GM12872 (cell line): ENCODE results near the gene KCTD16.

Experiments
- TF ChIP-seq, protein P1 (sequence below): IDR thresholded peaks from 3 replicates; pipeline ENCODE4 v1.5.1; 2011; ENCODE audit warnings: low read depth, mild to moderate bottlenecking, low read length, moderate library complexity; ENCODE audit not compliant: insufficient read depth

The KCTD16 gene

GRCh38 chr5:144403058-144403457 is 232.4 kb downstream of the KCTD16 start:
- TF ChIP-seq, protein P1, sequence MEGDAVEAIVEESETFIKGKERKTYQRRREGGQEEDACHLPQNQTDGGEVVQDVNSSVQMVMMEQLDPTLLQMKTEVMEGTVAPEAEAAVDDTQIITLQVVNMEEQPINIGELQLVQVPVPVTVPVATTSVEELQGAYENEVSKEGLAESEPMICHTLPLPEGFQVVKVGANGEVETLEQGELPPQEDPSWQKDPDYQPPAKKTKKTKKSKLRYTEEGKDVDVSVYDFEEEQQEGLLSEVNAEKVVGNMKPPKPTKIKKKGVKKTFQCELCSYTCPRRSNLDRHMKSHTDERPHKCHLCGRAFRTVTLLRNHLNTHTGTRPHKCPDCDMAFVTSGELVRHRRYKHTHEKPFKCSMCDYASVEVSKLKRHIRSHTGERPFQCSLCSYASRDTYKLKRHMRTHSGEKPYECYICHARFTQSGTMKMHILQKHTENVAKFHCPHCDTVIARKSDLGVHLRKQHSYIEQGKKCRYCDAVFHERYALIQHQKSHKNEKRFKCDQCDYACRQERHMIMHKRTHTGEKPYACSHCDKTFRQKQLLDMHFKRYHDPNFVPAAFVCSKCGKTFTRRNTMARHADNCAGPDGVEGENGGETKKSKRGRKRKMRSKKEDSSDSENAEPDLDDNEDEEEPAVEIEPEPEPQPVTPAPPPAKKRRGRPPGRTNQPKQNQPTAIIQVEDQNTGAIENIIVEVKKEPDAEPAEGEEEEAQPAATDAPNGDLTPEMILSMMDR = no peak

DNA sequence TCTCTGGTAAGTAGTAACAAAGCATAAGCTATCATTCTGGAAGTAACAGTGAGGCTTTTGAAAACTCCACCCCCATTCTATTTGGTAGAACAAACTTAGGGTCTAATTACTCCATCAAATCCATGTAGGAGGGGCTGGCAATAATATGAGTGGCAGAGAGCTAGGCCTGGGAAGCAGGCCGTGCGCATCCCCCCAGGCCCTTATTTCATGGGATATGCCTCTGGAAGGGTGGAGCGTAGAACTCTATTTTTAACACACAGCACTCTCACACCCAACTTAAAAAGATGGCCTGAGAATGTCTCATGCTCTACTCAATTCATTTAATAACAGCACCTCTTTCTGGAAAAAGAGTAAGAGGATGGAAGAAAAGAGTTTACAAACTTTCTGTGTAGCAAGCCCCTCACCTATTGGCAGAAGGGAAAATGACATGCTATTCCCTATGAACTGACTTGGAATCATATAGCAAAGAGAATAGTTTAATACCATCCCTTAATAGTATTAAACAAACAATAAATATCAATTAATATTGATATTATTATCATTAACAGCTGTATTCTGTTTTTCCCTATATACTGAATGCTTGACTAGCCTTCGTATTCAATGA is 233.2 kb downstream of the KCTD16 start:
- TF ChIP-seq, protein P1 = no peak

- TF ChIP-seq, protein P1 = no peak
These were observed 234.0 kb downstream of the KCTD16 start for GRCh38 chr5:144404672-144405071.

DNA sequence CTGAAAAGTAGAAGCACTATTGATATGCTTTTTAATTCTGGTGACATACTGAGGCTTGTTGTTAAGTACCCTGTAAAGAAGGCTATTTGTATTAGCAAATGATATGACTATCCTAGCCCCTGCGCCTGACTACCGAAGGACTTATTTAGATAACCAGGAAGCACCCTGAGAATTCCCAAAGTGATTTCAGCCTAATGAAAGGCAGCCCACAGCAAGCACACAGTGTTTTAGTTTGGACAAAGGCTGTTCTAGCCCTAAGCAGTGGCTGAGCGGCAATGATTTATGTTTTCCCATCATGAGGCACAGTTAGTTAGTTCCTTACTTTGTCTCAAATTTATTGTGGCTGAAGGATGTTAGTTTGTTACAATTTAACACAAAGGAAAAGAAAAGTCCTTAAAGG is 235.3 kb downstream of the KCTD16 start:
- TF ChIP-seq, protein P1 = no peak

DNA sequence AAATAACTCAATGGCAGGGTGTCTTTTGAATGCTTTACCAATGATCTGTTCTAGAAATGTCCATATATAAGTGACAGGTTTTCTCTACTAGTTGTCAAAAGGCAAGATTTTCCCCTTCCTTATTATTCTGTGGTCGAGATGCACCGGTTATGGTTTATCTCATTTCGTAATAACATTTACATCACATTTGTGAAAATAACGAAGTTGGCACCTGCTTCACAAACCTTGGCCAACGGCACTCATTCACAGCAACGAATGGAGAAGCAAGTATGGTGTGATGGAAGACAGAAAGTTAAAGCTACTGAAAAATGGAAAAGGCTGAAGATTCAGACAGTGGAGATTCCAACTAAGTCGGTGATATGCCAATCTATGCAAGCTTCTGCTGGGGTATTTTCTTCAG is 235.8 kb downstream of the KCTD16 start:
- TF ChIP-seq, protein P1 = no peak

DNA sequence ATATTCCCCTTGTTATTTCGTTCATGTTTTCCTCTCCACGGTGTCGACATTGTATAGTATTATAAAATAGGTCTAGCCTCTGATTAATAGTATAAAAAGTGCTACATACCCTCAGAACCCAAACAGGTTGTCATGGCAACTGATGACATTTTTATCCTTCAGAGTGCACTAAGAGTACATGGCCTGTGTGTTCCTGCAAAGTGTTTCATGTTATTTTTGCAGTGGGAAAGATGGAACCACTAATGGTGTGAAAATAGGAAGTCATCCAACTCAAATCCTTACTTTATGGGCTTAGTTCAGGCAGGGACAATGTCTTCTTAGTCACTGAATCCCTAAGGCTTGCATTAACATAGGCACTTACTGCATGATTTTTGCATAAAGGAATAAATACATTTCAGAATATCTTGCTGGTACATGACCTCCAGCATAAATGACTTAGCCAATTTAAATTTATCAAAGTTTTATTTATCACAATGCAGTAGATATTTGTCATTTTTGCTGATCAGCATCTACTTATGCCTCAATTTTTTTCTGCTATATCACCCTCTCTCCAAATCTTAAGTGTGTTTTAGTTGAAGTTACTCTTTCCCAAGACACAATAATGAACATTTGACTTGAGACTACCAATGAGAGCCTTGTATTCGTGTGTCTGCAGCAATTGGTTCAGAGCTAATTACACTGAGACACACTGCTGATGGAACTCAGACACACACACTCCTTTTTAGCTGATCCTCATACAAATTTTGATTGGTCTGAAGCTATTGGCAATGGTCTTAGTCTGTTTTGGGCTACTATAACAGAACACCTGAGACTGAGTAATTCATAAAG is 243.7 kb downstream of the KCTD16 start:
- TF ChIP-seq, protein P1 = no peak

GRCh38 chr5:144416196-144416595 is 245.5 kb downstream of the KCTD16 start:
- TF ChIP-seq, protein P1 = no peak
